ENCODE measurements around the gene DEFB110.

The DEFB110 gene

GRCh38 chr6:49995278-49995677 is 26.5 kb downstream of the DEFB110 start:
- Histone ChIP-seq H3K27ac (no peak overlapping the region), H3K27me3 (no peaks in the 10 kb centered on the region), H3K4me1 (no peaks in the 10 kb centered on the region), H3K9me3 (no peaks in the 10 kb centered on the region), H3K4me3 (no peak overlapping the region), H3K36me3 (no peaks in the 10 kb centered on the region)
- DNase-seq, result no peak
- TF ChIP-seq CTCF (IDR thresholded peaks at IDR 0.05), result no peak
- intact Hi-C loops (cut with DNase I; ENCODE audit: low total_unique reads), result no loop called here

GRCh38 chr6:49988900-49989299 is 32.9 kb downstream of the DEFB110 start:
- no peak for DNase-seq
- TF ChIP-seq CTCF (IDR thresholded peaks at IDR 0.05), result no peak
- H3K9me3 ChIP-seq, result no peaks in the 10 kb centered on the region
- H3K27me3 ChIP-seq, result no peaks in the 10 kb centered on the region
- intact Hi-C loops (cut with DNase I; ENCODE audit: low total_unique reads), result no loop called here
- no peak overlapping the region for H3K4me3 ChIP-seq
- no peak overlapping the region for H3K27ac ChIP-seq
- no peaks in the 10 kb centered on the region for H3K36me3 ChIP-seq
- H3K4me1 ChIP-seq, result no peaks in the 10 kb centered on the region

GRCh38 chr6:49987749-49988148 is 34.0 kb downstream of the DEFB110 start:
- H3K36me3 ChIP-seq, result no peaks in the 10 kb centered on the region
- H3K27ac ChIP-seq, result no peak overlapping the region
- no peaks in the 10 kb centered on the region for H3K27me3 ChIP-seq
- H3K4me1 ChIP-seq, result no peaks in the 10 kb centered on the region
- TF ChIP-seq CTCF (IDR thresholded peaks at IDR 0.05), result no peak
- no peak for DNase-seq
- intact Hi-C loops (cut with DNase I; ENCODE audit: low total_unique reads), result no loop called here
- no peaks in the 10 kb centered on the region for H3K9me3 ChIP-seq
- no peak overlapping the region for H3K4me3 ChIP-seq

- Histone ChIP-seq H3K4me3 (no peak overlapping the region), H3K36me3 (no peaks in the 10 kb centered on the region), H3K4me1 (no peaks in the 10 kb centered on the region), H3K9me3 (no peaks in the 10 kb centered on the region), H3K27ac (no peak overlapping the region), H3K27me3 (no peaks in the 10 kb centered on the region)
- DNase-seq, result no peak
- intact Hi-C loops (cut with DNase I; ENCODE audit: low total_unique reads), result no loop called here
- TF ChIP-seq CTCF (IDR thresholded peaks at IDR 0.05), result no peak
Measured at GRCh38 chr6:49986551-49986950, 35.2 kb downstream of the DEFB110 start.

- H3K36me3 ChIP-seq, result no peaks in the 10 kb centered on the region
- TF ChIP-seq CTCF (IDR thresholded peaks at IDR 0.05), result no peak
- no peaks in the 10 kb centered on the region for H3K27me3 ChIP-seq
- H3K27ac ChIP-seq, result no peak overlapping the region
- no peak overlapping the region for H3K4me3 ChIP-seq
- H3K4me1 ChIP-seq, result no peaks in the 10 kb centered on the region
- no peaks in the 10 kb centered on the region for H3K9me3 ChIP-seq
- DNase-seq, result no peak
- intact Hi-C loops (cut with DNase I; ENCODE audit: low total_unique reads), result no loop called here
Measured at GRCh38 chr6:49982046-49982445, 39.7 kb downstream of the DEFB110 start.

GRCh38 chr6:49980898-49981297 is 40.9 kb downstream of the DEFB110 start:
- no peaks in the 10 kb centered on the region for H3K9me3 ChIP-seq
- no peak for TF ChIP-seq CTCF (IDR thresholded peaks at IDR 0.05)
- intact Hi-C loops (cut with DNase I; ENCODE audit: low total_unique reads), result no loop called here
- no peak overlapping the region for H3K4me3 ChIP-seq
- H3K36me3 ChIP-seq, result no peaks in the 10 kb centered on the region
- H3K27me3 ChIP-seq, result no peaks in the 10 kb centered on the region
- no peaks in the 10 kb centered on the region for H3K4me1 ChIP-seq
- H3K27ac ChIP-seq, result no peak overlapping the region
- no peak for DNase-seq

All from tibial artery (tissue), 4 donors.